CD4-positive, alpha-beta memory T cell (primary cell): ENCODE measurements around the gene CRYL1. TPM values are rescaled to one million over a fixed set of nuclear protein-coding genes. Genes with fewer than 3 reads are reported as not detected.

Experiments used
- CTCF ChIA-PET: fragments of 350-600 bp; sonication (Branson Sonifier 250); formaldehyde crosslinking; loops from one replicate; lab custom pipeline; 2021; ENCODE audit warnings: inconsistent platforms; ENCODE audit not compliant: partially characterized antibody; lab: Charles Lee
- POLR2A ChIA-PET: fragments of 350-600 bp; sonication (Branson Sonifier 250); formaldehyde crosslinking; loops from one replicate; lab custom pipeline; 2021; ENCODE audit not compliant: partially characterized antibody; lab: Charles Lee
- DNase-seq, 5 donors: peaks; one replicate each; pipeline versions ENCODE4 v3.0.0 to v3.0.0-alpha.2; 2020 to 2022; ENCODE audit warnings: mixed read lengths in 1 of 5
- H3K27ac ChIP-seq: one replicate; pipeline ENCODE4 v1.7.0; 2013; ENCODE audit warnings: low read depth, low read length
- H3K27me3 ChIP-seq: 2 replicates; pipeline ENCODE4 v1.7.0; 2013; ENCODE audit warnings: mild to moderate bottlenecking, low read length, moderate library complexity; ENCODE audit not compliant: insufficient read depth
- H3K36me3 ChIP-seq: 2 replicates; pipeline ENCODE4 v1.7.0; 2013; ENCODE audit warnings: mild to moderate bottlenecking, low read length, moderate library complexity; ENCODE audit not compliant: insufficient read depth
- H3K4me1 ChIP-seq: 2 replicates; pipeline ENCODE4 v1.7.0; 2013; ENCODE audit warnings: mild to moderate bottlenecking, low read length, moderate library complexity; ENCODE audit not compliant: insufficient read depth
- H3K4me3 ChIP-seq, 2 donors: one replicate each; pipeline ENCODE4 v1.7.0; 2013; ENCODE audit warnings: low read length in 2 of 2, mild to moderate bottlenecking in 1 of 2
- H3K9me3 ChIP-seq, 2 donors: one replicate each; pipeline ENCODE4 v1.7.0; 2013; ENCODE audit warnings: low read length in 2 of 2, control low read depth in 1 of 2; ENCODE audit not compliant: control insufficient read depth in 1 of 2
- H3K27ac Mint-ChIP-seq, 7 donors: one replicate each; pipeline ENCODE4 v1.8.0; 2020 to 2021; ENCODE audit warnings: mixed read lengths in 7 of 7, mild to moderate bottlenecking in 6 of 7, inconsistent platforms in 3 of 7, moderate library complexity in 3 of 7
- H3K27me3 Mint-ChIP-seq, 2 donors: one replicate each; pipeline ENCODE4 v1.8.0; 2020 to 2021; ENCODE audit warnings: mixed read lengths in 2 of 2
- H3K36me3 Mint-ChIP-seq, 2 donors: one replicate each; pipeline ENCODE4 v1.8.0; 2020 to 2021; ENCODE audit warnings: mixed read lengths in 2 of 2, inconsistent platforms in 1 of 2, mild to moderate bottlenecking in 1 of 2
- H3K4me1 Mint-ChIP-seq, 4 donors: one replicate each; pipeline ENCODE4 v1.8.0; 2020 to 2021; ENCODE audit warnings: mixed read lengths in 4 of 4, mild to moderate bottlenecking in 1 of 4
- H3K4me3 Mint-ChIP-seq, 8 donors: one replicate each; pipeline ENCODE4 v1.8.0; 2020 to 2021; ENCODE audit warnings: mixed read lengths in 8 of 8, mild to moderate bottlenecking in 7 of 8, moderate library complexity in 6 of 8, inconsistent platforms in 3 of 8
- H3K9me3 Mint-ChIP-seq, 8 donors: one replicate each; pipeline ENCODE4 v1.8.0; 2020 to 2021; ENCODE audit warnings: mixed read lengths in 8 of 8, mild to moderate bottlenecking in 5 of 8, inconsistent platforms in 3 of 8, moderate library complexity in 1 of 8
- intact Hi-C: fragments of 100-400 bp; cut with micrococcal nuclease; formaldehyde crosslinking; loops from one replicate; pipeline ENCODE4 v1.15.1; 2023
- polyA plus RNA-seq, 2 donors: library from polyadenylated mRNA; unstranded; fragments of 300-500 nt; fragmentation: Illumina TruSeq; gene quantifications; one replicate each; pipeline ENCODE4 v1.2.3, GENCODE V29; 2021
- total RNA-seq, 2 experiments: library from RNA; stranded (reverse); gene quantifications; one replicate each; pipeline ENCODE4 v1.2.3, GENCODE V29; 2021

CRYL1 gene
- total and polyA plus RNA-seq, 4 experiments from 2014 or later: 18.1 to 59.1 (median 31.1) TPM

GRCh38 chr13:20494656-20495055 is 31.0 kb downstream of the CRYL1 start:
- Mint-ChIP-seq H3K4me3 (no peak overlapping the region), H3K4me1 (peaks cover 0 to 7% (median 2%) of the 10 kb centered on the region in 4 donors), H3K27me3 (no peaks in the 10 kb centered on the region), H3K36me3 (no peaks in the 10 kb centered on the region), H3K9me3 (no peaks in the 10 kb centered on the region), H3K27ac (no peak overlapping the region)
- H3K9me3 ChIP-seq: no peaks in the 10 kb centered on the region
- intact Hi-C loops: loop anchor here (1.0 to 5.0 kb wide), 8 partner anchors 18 to 985 kb away; partner anchors contain the start of gene EEF1AKMT1
- H3K4me1 ChIP-seq: peaks cover 6% of the 10 kb centered on the region
- POLR2A ChIA-PET: interaction anchor here (1.4 kb wide), 1 partner anchor 19 kb away, joined by 3 read pairs; no protein-coding TSS in a partner anchor
- DNase-seq: no peak
- no peak overlapping the region for H3K4me3 ChIP-seq
- no peaks in the 10 kb centered on the region for H3K36me3 ChIP-seq
- CTCF ChIA-PET: interaction anchor here (0.6 to 11.0 kb wide), 22 partner anchors 8 to 430 kb away, joined by 3 to 151 read pairs (median 6); partner anchors contain the start of gene IL17D
- H3K27ac ChIP-seq: no peak overlapping the region
- H3K27me3 ChIP-seq: no peaks in the 10 kb centered on the region

- CTCF ChIA-PET: interaction anchor here (0.6 to 11.0 kb wide), 27 partner anchors 11 to 985 kb away, joined by 3 to 151 read pairs (median 4); partner anchors contain the start of genes CRYL1 and IFT88
- Mint-ChIP-seq H3K27me3 (no peaks in the 10 kb centered on the region), H3K36me3 (peaks cover 4 to 10% of the 10 kb centered on the region in 2 donors), H3K9me3 (no peaks in the 10 kb centered on the region), H3K4me1 (peaks cover 0 to 7% (median 3%) of the 10 kb centered on the region in 4 donors), H3K4me3 (no peak overlapping the region), H3K27ac (no peak overlapping the region)
- Histone ChIP-seq H3K9me3 (no peaks in the 10 kb centered on the region), H3K36me3 (no peaks in the 10 kb centered on the region), H3K4me1 (peaks cover 6% of the 10 kb centered on the region), H3K27ac (no peak overlapping the region), H3K4me3 (no peak overlapping the region), H3K27me3 (no peaks in the 10 kb centered on the region)
- intact Hi-C loops: no loop called here
- POLR2A ChIA-PET: interaction anchor here (0.7 to 1.8 kb wide), 2 partner anchors 16 to 294 kb away, joined by 3 to 4 read pairs; no protein-coding TSS in a partner anchor
- peak in 4 of 5 donors; percentile 12 to 41 (median 18) for DNase-seq
These were observed 33.0 kb downstream of the CRYL1 start for GRCh38 chr13:20492641-20493040.

- Histone ChIP-seq H3K36me3 (no peaks in the 10 kb centered on the region), H3K9me3 (no peaks in the 10 kb centered on the region), H3K27me3 (no peaks in the 10 kb centered on the region), H3K4me1 (peaks cover 6% of the 10 kb centered on the region), H3K4me3 (no peak overlapping the region), H3K27ac (no peak overlapping the region)
- peak overlapping the region in 1 of 7 donors; percentile 27 for H3K27ac Mint-ChIP-seq
- no peak for DNase-seq
- no peaks in the 10 kb centered on the region for H3K27me3 Mint-ChIP-seq
- ChIA-PET CTCF (interaction anchor here (0.9 to 11.0 kb wide), 15 partner anchors 11 to 437 kb away, joined by 3 to 151 read pairs (median 8); partner anchors contain the start of gene IFT88), POLR2A (no interaction called here)
- no peaks in the 10 kb centered on the region for H3K9me3 Mint-ChIP-seq
- H3K4me1 Mint-ChIP-seq: peaks cover 0 to 7% (median 3%) of the 10 kb centered on the region in 4 donors
- intact Hi-C loops: no loop called here
- peaks cover 5 to 10% of the 10 kb centered on the region in 2 donors for H3K36me3 Mint-ChIP-seq
- no peak overlapping the region for H3K4me3 Mint-ChIP-seq
These were observed 33.7 kb downstream of the CRYL1 start for GRCh38 chr13:20491926-20492435.

GRCh38 chr13:20489185-20489820 is 36.4 kb downstream of the CRYL1 start:
- no peaks in the 10 kb centered on the region for H3K9me3 Mint-ChIP-seq
- H3K4me3 Mint-ChIP-seq: no peak overlapping the region
- peaks cover 14 to 15% of the 10 kb centered on the region in 2 donors for H3K36me3 Mint-ChIP-seq
- Histone ChIP-seq H3K27ac (no peak overlapping the region), H3K4me1 (no peaks in the 10 kb centered on the region), H3K27me3 (no peaks in the 10 kb centered on the region), H3K9me3 (no peaks in the 10 kb centered on the region), H3K36me3 (no peaks in the 10 kb centered on the region), H3K4me3 (no peak overlapping the region)
- peaks cover 0 to 3% (median 0%) of the 10 kb centered on the region in 4 donors for H3K4me1 Mint-ChIP-seq
- CTCF ChIA-PET: interaction anchor here (11.0 kb wide), 1 partner anchor 337 kb away, joined by 151 read pairs; no protein-coding TSS in a partner anchor
- POLR2A ChIA-PET: no interaction called here
- peak overlapping the region in 2 of 7 donors; percentile 15 to 80 for H3K27ac Mint-ChIP-seq
- intact Hi-C loops: no loop called here
- peak in 2 of 5 donors; percentile 44 to 54 for DNase-seq
- no peaks in the 10 kb centered on the region for H3K27me3 Mint-ChIP-seq

- CTCF ChIA-PET: interaction anchor here (11.0 kb wide), 1 partner anchor 339 kb away, joined by 151 read pairs; no protein-coding TSS in a partner anchor
- H3K36me3 Mint-ChIP-seq: peaks cover 14 to 15% of the 10 kb centered on the region in 2 donors
- Histone ChIP-seq H3K9me3 (no peaks in the 10 kb centered on the region), H3K27ac (no peak overlapping the region), H3K27me3 (no peaks in the 10 kb centered on the region), H3K4me1 (no peaks in the 10 kb centered on the region), H3K36me3 (no peaks in the 10 kb centered on the region), H3K4me3 (no peak overlapping the region)
- H3K9me3 Mint-ChIP-seq: no peaks in the 10 kb centered on the region
- no peak overlapping the region for H3K4me3 Mint-ChIP-seq
- intact Hi-C loops: no loop called here
- no peak for DNase-seq
- no peak overlapping the region for H3K27ac Mint-ChIP-seq
- peaks cover 0 to 3% (median 0%) of the 10 kb centered on the region in 4 donors for H3K4me1 Mint-ChIP-seq
- no peaks in the 10 kb centered on the region for H3K27me3 Mint-ChIP-seq
- POLR2A ChIA-PET: interaction anchor here (2.0 kb wide), 1 partner anchor 11 kb away, joined by 4 read pairs; no protein-coding TSS in a partner anchor
These were observed 37.7 kb downstream of the CRYL1 start for GRCh38 chr13:20487927-20488326.

GRCh38 chr13:20482787-20483186 is 42.9 kb downstream of the CRYL1 start:
- Histone ChIP-seq H3K27me3 (no peaks in the 10 kb centered on the region), H3K4me1 (no peaks in the 10 kb centered on the region), H3K27ac (no peak overlapping the region), H3K4me3 (no peak overlapping the region), H3K9me3 (no peaks in the 10 kb centered on the region), H3K36me3 (no peaks in the 10 kb centered on the region)
- ChIA-PET POLR2A (no interaction called here), CTCF (interaction anchor here (1.9 kb wide), 1 partner anchor 12 kb away, joined by 7 read pairs; no protein-coding TSS in a partner anchor)
- intact Hi-C loops: no loop called here
- no peaks in the 10 kb centered on the region for H3K9me3 Mint-ChIP-seq
- peaks cover 12 to 16% of the 10 kb centered on the region in 2 donors for H3K36me3 Mint-ChIP-seq
- H3K4me1 Mint-ChIP-seq: peaks cover 0 to 7% (median 4%) of the 10 kb centered on the region in 4 donors
- DNase-seq: no peak
- H3K27ac Mint-ChIP-seq: peak overlapping the region in 3 of 7 donors; percentile 19 to 68 (median 35)
- H3K4me3 Mint-ChIP-seq: no peak overlapping the region
- no peaks in the 10 kb centered on the region for H3K27me3 Mint-ChIP-seq
